GM21576 (cell line): ENCODE results near the gene PIK3R1.
"Not testable (repeated sequence)": the region's sequence is repeated elsewhere in the genome, so short reads cannot be mapped to it uniquely, and the experiment has no call there.

ENCODE experiments used
- ATAC-seq: cut with Tn5 transposase; IDR thresholded peaks from one replicate; pipeline ENCODE4 v1.9.1; 2021; ENCODE audit warnings: mild to moderate bottlenecking, moderate library complexity; ENCODE audit not compliant: unreplicated experiment

The PIK3R1 gene

GRCh38 chr5:68192679-68193060 lies 22.9 kb upstream of the PIK3R1 start:
- ATAC-seq: no peak

- no peak for ATAC-seq
Measured at GRCh38 chr5:68193481-68194036, 22.0 kb upstream of the PIK3R1 start.

- no peak for ATAC-seq
Measured at GRCh38 chr5:68194386-68194785, 21.2 kb upstream of the PIK3R1 start.

GRCh38 chr5:68195137-68195536 lies 20.4 kb upstream of the PIK3R1 start:
- ATAC-seq: no peak

GRCh38 chr5:68196876-68197275 lies 18.7 kb upstream of the PIK3R1 start:
- ATAC-seq: peak; percentile 99

GRCh38 chr5:68200288-68200687 lies 15.3 kb upstream of the PIK3R1 start:
- no peak for ATAC-seq

- not testable (repeated sequence) for ATAC-seq
Measured at GRCh38 chr5:68210654-68211053, 4.9 kb upstream of the PIK3R1 start.

GRCh38 chr5:68214482-68215207 lies 911 bp upstream of the PIK3R1 start:
- ATAC-seq: peak; percentile 10

- ATAC-seq: peak; percentile 42
Measured at GRCh38 chr5:68215898-68216244, 315 bp downstream of the PIK3R1 start.

- peak; percentile 29 for ATAC-seq
Measured at GRCh38 chr5:68216245-68217046, 890 bp downstream of the PIK3R1 start.

GRCh38 chr5:68217047-68217355 lies 1.4 kb downstream of the PIK3R1 start:
- no peak for ATAC-seq

- no peak for ATAC-seq
Measured at GRCh38 chr5:68217528-68217927, 2.0 kb downstream of the PIK3R1 start.

- ATAC-seq: no peak
Measured at GRCh38 chr5:68219161-68219816, 3.7 kb downstream of the PIK3R1 start.

GRCh38 chr5:68220260-68220659 lies 4.7 kb downstream of the PIK3R1 start:
- no peak for ATAC-seq

- no peak for ATAC-seq
Measured at GRCh38 chr5:68220914-68221313, 5.4 kb downstream of the PIK3R1 start.

GRCh38 chr5:68221488-68221887 lies 5.9 kb downstream of the PIK3R1 start:
- no peak for ATAC-seq

- ATAC-seq: no peak
Measured at GRCh38 chr5:68222310-68222709, 6.8 kb downstream of the PIK3R1 start.

- no peak for ATAC-seq
Measured at GRCh38 chr5:68222824-68223354, 7.3 kb downstream of the PIK3R1 start.

- no peak for ATAC-seq
Measured at GRCh38 chr5:68223904-68224303, 8.3 kb downstream of the PIK3R1 start.

- no peak for ATAC-seq
Measured at GRCh38 chr5:68224509-68225187, 9.1 kb downstream of the PIK3R1 start.
